HG03558 (cell line): ENCODE measurements around the gene ZNF107.

Experiments
- ATAC-seq: cut with Tn5 transposase; IDR thresholded peaks from one replicate; pipeline ENCODE4 v1.9.1; 2021; ENCODE audit warnings: moderate number of reproducible peaks; ENCODE audit not compliant: unreplicated experiment; ENCODE audit errors: extremely low read depth

The ZNF107 gene

GRCh38 chr7:64665980-64666662, at the start of gene ZNF107:
TSS of gene ZNF107 (plus strand) at chr7:64666133. CDS start at chr7:64666283, 150 bp downstream.
- ATAC-seq, result peak; percentile 98

GRCh38 chr7:64618785-64619456, 47.0 kb upstream of the ZNF107 start:
- no peak for ATAC-seq

- no peak for ATAC-seq
Observed at GRCh38 chr7:64619705-64620104, 46.2 kb upstream of the ZNF107 start.

GRCh38 chr7:64621656-64622055, 44.3 kb upstream of the ZNF107 start:
- no peak for ATAC-seq

- ATAC-seq, result no peak
Observed at GRCh38 chr7:64625114-64626082, 40.5 kb upstream of the ZNF107 start.

- no peak for ATAC-seq
Observed at GRCh38 chr7:64626083-64626469, 39.9 kb upstream of the ZNF107 start.

GRCh38 chr7:64626557-64626956, 39.4 kb upstream of the ZNF107 start:
- no peak for ATAC-seq

GRCh38 chr7:64628192-64628591, 37.7 kb upstream of the ZNF107 start:
- no peak for ATAC-seq

- ATAC-seq, result no peak
Observed at GRCh38 chr7:64628721-64629120, 37.2 kb upstream of the ZNF107 start.

GRCh38 chr7:64630496-64630895, 35.4 kb upstream of the ZNF107 start:
- ATAC-seq, result no peak

GRCh38 chr7:64632029-64632428, 33.9 kb upstream of the ZNF107 start:
- no peak for ATAC-seq

GRCh38 chr7:64633401-64633800, 32.5 kb upstream of the ZNF107 start:
- no peak for ATAC-seq

GRCh38 chr7:64634406-64635062, 31.4 kb upstream of the ZNF107 start:
- no peak for ATAC-seq

- no peak for ATAC-seq
Observed at GRCh38 chr7:64636386-64636785, 29.5 kb upstream of the ZNF107 start.

- no peak for ATAC-seq
Observed at GRCh38 chr7:64637521-64638445, 28.1 kb upstream of the ZNF107 start.

- no peak for ATAC-seq
Observed at GRCh38 chr7:64638822-64639221, 27.1 kb upstream of the ZNF107 start.

- ATAC-seq, result no peak
Observed at GRCh38 chr7:64639267-64640001, 26.5 kb upstream of the ZNF107 start.

GRCh38 chr7:64640504-64640903, 25.4 kb upstream of the ZNF107 start:
- no peak for ATAC-seq

- ATAC-seq, result no peak
Observed at GRCh38 chr7:64642046-64642445, 23.9 kb upstream of the ZNF107 start.
